T-helper 1 cell treated with Interleukin-12 subunit alpha and Interleukin-12 subunit beta and Interleukin-4 antibody, amounts not matched to agents 30 μg/mL and 1 μg/mL, for 36 hours (primary cell): ENCODE measurements around the gene C2CD4D.

Source experiments
- H3K27ac Mint-ChIP-seq: one replicate; pipeline ENCODE4 v1.8.0; 2021; ENCODE audit warnings: mild to moderate bottlenecking, mixed read lengths
- H3K27me3 Mint-ChIP-seq: one replicate; pipeline ENCODE4 v1.8.0; 2021; ENCODE audit warnings: low read depth, mixed read lengths
- H3K36me3 Mint-ChIP-seq: one replicate; pipeline ENCODE4 v1.8.0; 2021; ENCODE audit warnings: low read depth, mixed read lengths
- H3K4me1 Mint-ChIP-seq: one replicate; pipeline ENCODE4 v1.8.0; 2021; ENCODE audit warnings: low read depth, mixed read lengths
- H3K4me3 Mint-ChIP-seq: one replicate; pipeline ENCODE4 v1.8.0; 2021; ENCODE audit warnings: mild to moderate bottlenecking, moderate library complexity, mixed read lengths
- H3K9me3 Mint-ChIP-seq: one replicate; pipeline ENCODE4 v1.8.0; 2021; ENCODE audit warnings: mixed read lengths

The C2CD4D gene

GRCh38 chr1:151833172-151833900 lies 6.3 kb downstream of the C2CD4D start:
- no peaks in the 10 kb centered on the region for H3K27me3 Mint-ChIP-seq
- H3K9me3 Mint-ChIP-seq = no peaks in the 10 kb centered on the region
- H3K27ac Mint-ChIP-seq = peak overlapping the region; percentile 43
- peak overlapping the region; percentile 47 for H3K4me3 Mint-ChIP-seq
- H3K36me3 Mint-ChIP-seq = peaks cover 2% of the 10 kb centered on the region
- peaks cover 57% of the 10 kb centered on the region for H3K4me1 Mint-ChIP-seq

- Mint-ChIP-seq H3K36me3 (peaks cover 2% of the 10 kb centered on the region), H3K4me3 (no peak overlapping the region), H3K27ac (peak overlapping the region; percentile 42), H3K9me3 (no peaks in the 10 kb centered on the region), H3K4me1 (peaks cover 58% of the 10 kb centered on the region), H3K27me3 (no peaks in the 10 kb centered on the region)
Measured at GRCh38 chr1:151832318-151832980, 7.2 kb downstream of the C2CD4D start.

GRCh38 chr1:151831605-151832004 lies 8.0 kb downstream of the C2CD4D start, which contains the start of gene RORC:
TSS of gene RORC (minus strand) at chr1:151831802. CDS start at chr1:151831764, 38 bp downstream.
- peaks cover 2% of the 10 kb centered on the region for H3K36me3 Mint-ChIP-seq
- no peaks in the 10 kb centered on the region for H3K27me3 Mint-ChIP-seq
- peak within 1 kb of the TSS; percentile 15 for H3K4me3 Mint-ChIP-seq
- peak within 1 kb of the TSS; percentile 91 for H3K27ac Mint-ChIP-seq
- H3K4me1 Mint-ChIP-seq = peaks cover 52% of the 10 kb centered on the region
- H3K9me3 Mint-ChIP-seq = no peaks in the 10 kb centered on the region

- Mint-ChIP-seq H3K4me1 (peaks cover 51% of the 10 kb centered on the region), H3K9me3 (no peaks in the 10 kb centered on the region), H3K27ac (peak overlapping the region; percentile 83), H3K36me3 (no peaks in the 10 kb centered on the region), H3K4me3 (peak overlapping the region; percentile 15), H3K27me3 (no peaks in the 10 kb centered on the region)
Measured at GRCh38 chr1:151831256-151831591, 8.4 kb downstream of the C2CD4D start.

GRCh38 chr1:151830055-151830454 lies 9.6 kb downstream of the C2CD4D start:
- H3K4me3 Mint-ChIP-seq = peak overlapping the region; percentile 75
- peak overlapping the region; percentile 91 for H3K27ac Mint-ChIP-seq
- H3K27me3 Mint-ChIP-seq = no peaks in the 10 kb centered on the region
- H3K36me3 Mint-ChIP-seq = no peaks in the 10 kb centered on the region
- H3K4me1 Mint-ChIP-seq = peaks cover 53% of the 10 kb centered on the region
- H3K9me3 Mint-ChIP-seq = no peaks in the 10 kb centered on the region

- Mint-ChIP-seq H3K4me1 (peaks cover 53% of the 10 kb centered on the region), H3K27ac (peak overlapping the region; percentile 91), H3K27me3 (no peaks in the 10 kb centered on the region), H3K4me3 (peak overlapping the region; percentile 75), H3K9me3 (no peaks in the 10 kb centered on the region), H3K36me3 (no peaks in the 10 kb centered on the region)
Measured at GRCh38 chr1:151829352-151830046, 10.1 kb downstream of the C2CD4D start.

GRCh38 chr1:151828921-151829320 lies 10.7 kb downstream of the C2CD4D start:
- Mint-ChIP-seq H3K9me3 (no peaks in the 10 kb centered on the region), H3K27me3 (no peaks in the 10 kb centered on the region), H3K4me1 (peaks cover 50% of the 10 kb centered on the region), H3K27ac (peak overlapping the region; percentile 91), H3K4me3 (peak overlapping the region; percentile 75), H3K36me3 (no peaks in the 10 kb centered on the region)

- Mint-ChIP-seq H3K4me1 (peaks cover 45% of the 10 kb centered on the region), H3K4me3 (peak overlapping the region; percentile 66)
Measured at GRCh38 chr1:151827853-151828252, 11.8 kb downstream of the C2CD4D start.

GRCh38 chr1:151825751-151826660 lies 13.6 kb downstream of the C2CD4D start:
- H3K4me1 Mint-ChIP-seq = peaks cover 49% of the 10 kb centered on the region
- no peaks in the 10 kb centered on the region for H3K36me3 Mint-ChIP-seq
- H3K27ac Mint-ChIP-seq = peak overlapping the region; percentile 22
- H3K4me3 Mint-ChIP-seq = no peak overlapping the region
- H3K9me3 Mint-ChIP-seq = no peaks in the 10 kb centered on the region
- H3K27me3 Mint-ChIP-seq = no peaks in the 10 kb centered on the region

More at GRCh38 chr1:151827853-151828252, 11.8 kb downstream of the C2CD4D start:
- Mint-ChIP-seq H3K27me3 (no peaks in the 10 kb centered on the region), H3K9me3 (no peaks in the 10 kb centered on the region), H3K27ac (peak overlapping the region; percentile 76), H3K36me3 (no peaks in the 10 kb centered on the region)

- Mint-ChIP-seq H3K36me3 (no peaks in the 10 kb centered on the region), H3K9me3 (no peaks in the 10 kb centered on the region), H3K27ac (no peak overlapping the region), H3K27me3 (no peaks in the 10 kb centered on the region), H3K4me1 (peaks cover 49% of the 10 kb centered on the region), H3K4me3 (no peak overlapping the region)
Measured at GRCh38 chr1:151825204-151825603, 14.4 kb downstream of the C2CD4D start.

- Mint-ChIP-seq H3K27ac (no peak overlapping the region), H3K4me1 (peaks cover 39% of the 10 kb centered on the region), H3K9me3 (no peaks in the 10 kb centered on the region), H3K27me3 (no peaks in the 10 kb centered on the region), H3K4me3 (no peak overlapping the region), H3K36me3 (no peaks in the 10 kb centered on the region)
Measured at GRCh38 chr1:151823175-151823574, 16.4 kb downstream of the C2CD4D start.

GRCh38 chr1:151822404-151822803 lies 17.2 kb downstream of the C2CD4D start:
- Mint-ChIP-seq H3K9me3 (no peaks in the 10 kb centered on the region), H3K4me3 (no peak overlapping the region), H3K4me1 (peaks cover 40% of the 10 kb centered on the region), H3K27me3 (no peaks in the 10 kb centered on the region), H3K27ac (peak overlapping the region; percentile 39), H3K36me3 (no peaks in the 10 kb centered on the region)

- no peak overlapping the region for H3K4me3 Mint-ChIP-seq
- no peaks in the 10 kb centered on the region for H3K27me3 Mint-ChIP-seq
- H3K36me3 Mint-ChIP-seq = no peaks in the 10 kb centered on the region
- peaks cover 44% of the 10 kb centered on the region for H3K4me1 Mint-ChIP-seq
- H3K9me3 Mint-ChIP-seq = no peaks in the 10 kb centered on the region
- H3K27ac Mint-ChIP-seq = peak overlapping the region; percentile 56
Measured at GRCh38 chr1:151820940-151821339, 18.7 kb downstream of the C2CD4D start.
